Prostate gland (tissue), 2 donors: ENCODE measurements around the gene CDR2. TPM values are rescaled to one million over a fixed set of nuclear protein-coding genes. Genes with fewer than 3 reads are reported as not detected.

Experiments used
- DNase-seq: peaks from one replicate; pipeline ENCODE4 v3.0.0-alpha.2; 2019; ENCODE audit warnings: low spot score
- H3K27ac ChIP-seq, 2 donors: fragments of 200-600 bp; sonication (generic); 2 replicates each; pipeline ENCODE4 v1.5.1; 2017 to 2019
- H3K27me3 ChIP-seq: fragments of 200-600 bp; sonication (generic); replicated peaks from 2 replicates; pipeline ENCODE4 v1.5.1; 2019; ENCODE audit not compliant: insufficient read depth
- H3K36me3 ChIP-seq, 2 donors: fragments of 200-600 bp; sonication (generic); 1 replicate in 1 of 2; 2 replicates in 1 of 2; pipeline versions ENCODE4 v1.5.1 to v1.8.1; 2017 to 2019
- H3K4me1 ChIP-seq: fragments of 200-600 bp; sonication (generic); replicated peaks from 2 replicates; pipeline ENCODE4 v1.5.1; 2019
- H3K4me3 ChIP-seq, 2 donors: fragments of 200-600 bp; sonication (generic); 2 replicates each; pipeline ENCODE4 v1.5.1; 2017 to 2019
- H3K9me3 ChIP-seq: fragments of 200-600 bp; sonication (generic); 2 replicates; pipeline ENCODE4 v1.5.1; 2017
- CTCF ChIP-seq, 4 experiments: fragments of 200-600 bp in 2 of 4; fragments of 450-650 bp in 2 of 4; sonication (generic) in 2 of 4; IDR thresholded peaks; 1 replicate in 3 of 4; 2 replicates in 1 of 4; pipeline ENCODE4 v1.5.1; 2016 to 2019; ENCODE audit warnings: antibody characterized with exemption in 4 of 4, mild to moderate bottlenecking in 2 of 4, moderate library complexity in 2 of 4
- POLR2A ChIP-seq: fragments of 450-650 bp; IDR thresholded peaks from one replicate; pipeline ENCODE4 v1.6.1; 2016; ENCODE audit warnings: antibody characterized with exemption, mild to moderate bottlenecking
- POLR2AphosphoS5 ChIP-seq: sonication (generic); formaldehyde crosslinking; IDR thresholded peaks from one replicate; pipeline ENCODE4 v1.6.1; 2017; ENCODE audit warnings: antibody characterized with exemption
- WGBS: methylation state at CpG from one replicate; pipeline ENCODE4 v1.1.5; 2018; 5-methylcytosine and 5-hydroxymethylcytosine counted together
- intact Hi-C: fragments of 100-400 bp; cut with DNase I; formaldehyde crosslinking; loops from one replicate; pipeline ENCODE4 v1.14.2; 2022
- total RNA-seq, 2 donors: library from RNA; depleted of rRNA; stranded (reverse); fragments of >200 nt; gene quantifications; one replicate each; pipeline ENCODE4 v1.1.0, GENCODE V29; 2016

Gene CDR2
- total RNA-seq, 2 donors from 2014 or later: 24.5 to 31.9 TPM

- Histone ChIP-seq H3K4me1 (no peaks in the 10 kb centered on the region), H3K27me3 (no peaks in the 10 kb centered on the region), H3K27ac (no peak overlapping the region), H3K4me3 (no peak overlapping the region), H3K9me3 (no peaks in the 10 kb centered on the region), H3K36me3 (peaks cover 0 to 23% of the 10 kb centered on the region in 2 donors)
- intact Hi-C loops: loop anchor here (5.0 to 10.0 kb wide), 2 partner anchors 48 to 351 kb away; partner anchors contain the start of gene CDR2
- no peak for DNase-seq
- TF ChIP-seq POLR2A (no peak), POLR2AphosphoS5 (no peak), CTCF (IDR thresholded peaks at IDR 0.05) (no peak)
- WGBS: 94% methylated on average over 24 of the region's 24 CpGs
Observed at GRCh38 chr16:22323959-22324786, 50.2 kb downstream of the CDR2 start.

GRCh38 chr16:22323173-22323958 lies 51.1 kb downstream of the CDR2 start:
- H3K27me3 ChIP-seq: no peaks in the 10 kb centered on the region
- H3K4me1 ChIP-seq: no peaks in the 10 kb centered on the region
- H3K36me3 ChIP-seq: peaks cover 0 to 23% of the 10 kb centered on the region in 2 donors
- no peak overlapping the region for H3K27ac ChIP-seq
- H3K4me3 ChIP-seq: no peak overlapping the region
- no peak for DNase-seq
- intact Hi-C loops: loop anchor here (5.0 to 10.0 kb wide), 2 partner anchors 49 to 351 kb away; partner anchors contain the start of gene CDR2
- TF ChIP-seq POLR2A (no peak), CTCF (IDR thresholded peaks at IDR 0.05) (no peak), POLR2AphosphoS5 (no peak)
- no peaks in the 10 kb centered on the region for H3K9me3 ChIP-seq
- 86% methylated on average over 12 of the region's 12 CpGs for WGBS

DNA sequence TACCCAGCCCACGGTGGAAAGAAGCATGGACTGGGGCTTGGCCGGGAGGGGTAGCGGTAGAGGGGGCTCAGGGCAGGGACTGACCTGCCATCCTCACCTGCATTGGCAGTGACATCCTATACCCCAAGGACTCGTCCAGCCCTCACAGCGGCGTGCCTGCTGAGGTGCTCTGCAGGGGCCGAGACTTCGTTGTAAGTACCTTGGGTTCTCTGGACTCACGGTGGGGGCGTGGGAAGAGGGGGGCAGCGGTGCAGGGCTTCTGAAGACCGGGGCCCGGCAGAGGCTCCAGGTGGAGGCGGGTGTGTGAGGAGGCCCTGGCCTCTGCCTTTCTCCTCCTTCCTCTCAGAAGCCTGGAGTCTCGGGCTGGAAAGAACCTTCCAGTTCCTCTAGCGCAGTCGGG lies 51.7 kb downstream of the CDR2 start:
- DNase-seq: no peak
- Histone ChIP-seq H3K4me1 (no peaks in the 10 kb centered on the region), H3K36me3 (peaks cover 0 to 23% of the 10 kb centered on the region in 2 donors), H3K27ac (no peak overlapping the region), H3K4me3 (no peak overlapping the region), H3K9me3 (no peaks in the 10 kb centered on the region), H3K27me3 (no peaks in the 10 kb centered on the region)
- TF ChIP-seq CTCF (IDR thresholded peaks at IDR 0.05) (no peak), POLR2A (no peak), POLR2AphosphoS5 (no peak)
- WGBS: 92% methylated on average over 17 of the region's 17 CpGs
- intact Hi-C loops: loop anchor here (5.0 to 10.0 kb wide), 2 partner anchors 50 to 352 kb away; partner anchors contain the start of gene CDR2

GRCh38 chr16:22322021-22322471 lies 52.4 kb downstream of the CDR2 start:
- H3K9me3 ChIP-seq: no peaks in the 10 kb centered on the region
- H3K36me3 ChIP-seq: peaks cover 0 to 20% of the 10 kb centered on the region in 2 donors
- TF ChIP-seq POLR2A (no peak), POLR2AphosphoS5 (no peak), CTCF (IDR thresholded peaks at IDR 0.05) (no peak)
- H3K27me3 ChIP-seq: no peaks in the 10 kb centered on the region
- intact Hi-C loops: loop anchor here (5.0 to 10.0 kb wide), 2 partner anchors 50 to 353 kb away; partner anchors contain the start of gene CDR2
- WGBS: 88% methylated on average over 11 of the region's 11 CpGs
- DNase-seq: no peak
- no peak overlapping the region for H3K4me3 ChIP-seq
- H3K4me1 ChIP-seq: no peaks in the 10 kb centered on the region
- H3K27ac ChIP-seq: no peak overlapping the region
